Mucosa of descending colon (tissue), 3 donors: Measurements from ENCODE around the gene NELFE. TPM values are rescaled to one million over a fixed set of nuclear protein-coding genes. Genes with fewer than 3 reads are reported as not detected.
"Not testable (repeated sequence)": the region's sequence is repeated elsewhere in the genome, so short reads cannot be mapped to it uniquely, and the experiment has no call there.

ENCODE experiments used
- ATAC-seq: fragments of 200-7000 bp; cut with Tn5 transposase; one replicate; pipeline ENCODE4 v1.9.1; 2020; ENCODE audit warnings: mild to moderate bottlenecking, moderate library complexity
- DNase-seq, 3 donors: peaks; one replicate each; pipeline ENCODE4 v3.0.0-alpha.2; 2020
- H3K36me3 ChIP-seq: fragments of 200-600 bp; one replicate; pipeline ENCODE4 v1.8.0; 2021; ENCODE audit warnings: low read depth, mild to moderate bottlenecking
- H3K4me1 ChIP-seq: fragments of 200-600 bp; one replicate; pipeline ENCODE4 v1.8.0; 2021; ENCODE audit warnings: low read depth, mild to moderate bottlenecking
- H3K4me3 ChIP-seq: fragments of 200-600 bp; one replicate; pipeline ENCODE4 v1.8.0; 2021; ENCODE audit warnings: mild to moderate bottlenecking
- H3K9me3 ChIP-seq: fragments of 200-600 bp; one replicate; pipeline ENCODE4 v1.8.0; 2021; ENCODE audit warnings: mild to moderate bottlenecking
- CTCF ChIP-seq: fragments of 200-600 bp; IDR thresholded peaks from one replicate; pipeline ENCODE4 v1.8.0; 2022; ENCODE audit warnings: antibody characterized with exemption, mild to moderate bottlenecking
- intact Hi-C, 2 donors: fragments of 100-400 bp; cut with DNase I in 1 of 2; cut with micrococcal nuclease in 1 of 2; formaldehyde crosslinking; loops; one replicate each; pipeline versions ENCODE4 v1.11.0 to v1.11.1; 2022; cut with DNase I, micrococcal nuclease
- total RNA-seq, 3 donors: library from RNA; stranded (reverse); fragmentation: NEBNext Ultra II Directional in 2 of 3; extraction: Animal tissue kit (Norgen Biotek cat#: 25700) in 2 of 3; gene quantifications; one replicate each; pipeline versions ENCODE4 v1.2.1 to v1.2.4, GENCODE V29; 2021 to 2023
- donor health status: DM: no; HTN: no; CAD: no; lungs with moderate emphysema.
- donor health status: DM: no; HTN: no; CAD: no.
- donor health status: DM: no; HTN: yes; CAD: no.

The NELFE gene
- total RNA-seq, 3 donors from 2014 or later, result 44.9 to 52.4 (median 51.8) TPM

- intact Hi-C loops, result no loop called here
- H3K36me3 ChIP-seq, result no peaks in the 10 kb centered on the region
- H3K4me1 ChIP-seq, result no peaks in the 10 kb centered on the region
- no peaks in the 10 kb centered on the region for H3K9me3 ChIP-seq
- no peak for DNase-seq
- H3K4me3 ChIP-seq, result no peak overlapping the region
- TF ChIP-seq CTCF, result no peak
- no peak for ATAC-seq
These were observed 23.8 kb downstream of the NELFE start for GRCh38 chr6:31935021-31935420.

GRCh38 chr6:31933537-31933936, 25.2 kb downstream of the NELFE start:
- H3K4me1 ChIP-seq, result no peaks in the 10 kb centered on the region
- intact Hi-C loops, result no loop called here
- no peaks in the 10 kb centered on the region for H3K9me3 ChIP-seq
- no peak overlapping the region for H3K4me3 ChIP-seq
- ATAC-seq, result no peak
- H3K36me3 ChIP-seq, result no peaks in the 10 kb centered on the region
- no peak for TF ChIP-seq CTCF
- no peak for DNase-seq

- H3K4me3 ChIP-seq, H3K9me3 ChIP-seq, ATAC-seq, intact Hi-C loops, H3K4me1 ChIP-seq, H3K36me3 ChIP-seq, DNase-seq: not testable (repeated sequence)
These were observed 26.6 kb downstream of the NELFE start for GRCh38 chr6:31932137-31932536.

GRCh38 chr6:31930962-31931361, 27.8 kb downstream of the NELFE start:
- Histone ChIP-seq H3K4me3 (no peak overlapping the region), H3K4me1 (no peaks in the 10 kb centered on the region), H3K9me3 (no peaks in the 10 kb centered on the region), H3K36me3 (no peaks in the 10 kb centered on the region)
- no peak for TF ChIP-seq CTCF
- intact Hi-C loops, result no loop called here
- no peak for ATAC-seq
- DNase-seq, result no peak

- H3K9me3 ChIP-seq, result no peaks in the 10 kb centered on the region
- intact Hi-C loops, result no loop called here
- ATAC-seq (no peak), DNase-seq (no peak)
- no peaks in the 10 kb centered on the region for H3K36me3 ChIP-seq
- TF ChIP-seq CTCF, result no peak
- H3K4me1 ChIP-seq, result no peaks in the 10 kb centered on the region
- no peak overlapping the region for H3K4me3 ChIP-seq
These were observed 30.2 kb downstream of the NELFE start for GRCh38 chr6:31928672-31928939.

GRCh38 chr6:31927863-31928671, 30.7 kb downstream of the NELFE start:
- no peak overlapping the region for H3K4me3 ChIP-seq
- H3K4me1 ChIP-seq, result no peaks in the 10 kb centered on the region
- intact Hi-C loops, result no loop called here
- H3K36me3 ChIP-seq, result no peaks in the 10 kb centered on the region
- TF ChIP-seq CTCF, result no peak
- ATAC-seq (peak; percentile 31), DNase-seq (no peak)
- H3K9me3 ChIP-seq, result no peaks in the 10 kb centered on the region
